ENCODE data around the gene RHBDF1. TPM values are rescaled to one million over a fixed set of nuclear protein-coding genes. Genes with fewer than 3 reads are reported as not detected.
"Not testable (repeated sequence)": the region's sequence is repeated elsewhere in the genome, so short reads cannot be mapped to it uniquely, and the experiment has no call there.

The RHBDF1 gene
- polyA plus RNA-seq, 2 of the 4 experiments (the other 2 are of a cell fraction): 13.5 to 19.2 TPM

- no peak for FAIRE-seq
- Histone ChIP-seq H3K27ac (no peak overlapping the region), H3K4me1 (peaks cover 23% of the 10 kb centered on the region; the same call in 2 of the 3 replicates), H3K9me3 (no peaks in the 10 kb centered on the region), H3K4me2 (no peak overlapping the region), H3K4me3 (no peak overlapping the region)
- no peak for ATAC-seq
- TF ChIP-seq ZFP36 (IDR thresholded peaks at IDR 0.05; ENCODE audit: borderline replicate concordance, partially characterized antibody): no peak
- no peak for TF ChIP-seq ELK1 (IDR thresholded peaks at IDR 0.05; ENCODE audit: low read depth, low read length)
- no peak for TF ChIP-seq SREBF2 (IDR thresholded peaks at IDR 0.05)
- no peak for TF ChIP-seq MYC (IDR thresholded peaks at IDR 0.05; ENCODE audit: borderline replicate concordance, low read length)
- no peak for TF ChIP-seq CBX8 (IDR thresholded peaks at IDR 0.05)
- TF ChIP-seq EHF (CRISPR knock-in tag; IDR thresholded peaks at IDR 0.05): no peak
- TF ChIP-seq HOXB5 (CRISPR knock-in tag; IDR thresholded peaks at IDR 0.05): no peak
- no peak for TF ChIP-seq RCOR1 (IDR thresholded peaks at IDR 0.05; ENCODE audit: low read depth, low read length)
- no peak for TF ChIP-seq KDM5A (IDR thresholded peaks at IDR 0.05)
- no peak for TF ChIP-seq ZSCAN20 (CRISPR knock-in tag; IDR thresholded peaks at IDR 0.05)
- TF ChIP-seq CHD4 (IDR thresholded peaks at IDR 0.05; ENCODE audit: borderline replicate concordance): no peak
- no peak for TF ChIP-seq NFE2L2 (conservative IDR thresholded peaks at IDR 0.05; ENCODE audit: low read length)
- no peak for TF ChIP-seq RARB (CRISPR knock-in tag; IDR thresholded peaks at IDR 0.05)
- no peak for TF ChIP-seq ZC3H11A (IDR thresholded peaks at IDR 0.05)
- ChIA-PET POLR2A (no interaction called here), CTCF (interaction anchor here (0.9 to 2.1 kb wide), 2 partner anchors 49 to 60 kb away, joined by 3 to 4 read pairs; no protein-coding TSS in a partner anchor)
- 90% methylated on average over 7 of the region's 7 CpGs for WGBS (ENCODE audit: missing lambda C conversion rate)
- no peak for DNase-seq (ENCODE audit: low read depth in 1 of 2, low spot score in 1 of 2)
Measured at GRCh38 chr16:47234-47633, 25.2 kb downstream of the RHBDF1 start.

GRCh38 chr16:46510-46909 lies 25.9 kb downstream of the RHBDF1 start:
- H3K4me1 ChIP-seq: peaks cover 19% of the 10 kb centered on the region; the same call in 2 of the 3 replicates
- ATAC-seq; POLR2A ChIA-PET; H3K4me3 ChIP-seq; H3K4me2 ChIP-seq; DNase-seq (ENCODE audit: low read depth in 1 of 2, low spot score in 1 of 2); FAIRE-seq; H3K27ac ChIP-seq; H3K9me3 ChIP-seq: not testable (repeated sequence)
- peak; percentile 82 for TF ChIP-seq ZC3H11A (IDR thresholded peaks at IDR 0.05)
- WGBS (ENCODE audit: missing lambda C conversion rate): 92% methylated on average over 7 of the region's 7 CpGs
- CTCF ChIA-PET: interaction anchor here (0.9 to 2.9 kb wide), 3 partner anchors 19 to 60 kb away, joined by 3 to 14 read pairs (median 4); no protein-coding TSS in a partner anchor

- 56% methylated on average over 5 of the region's 5 CpGs for WGBS (ENCODE audit: missing lambda C conversion rate)
- Histone ChIP-seq H3K4me1 (peaks cover 16% of the 10 kb centered on the region; the same call in 2 of the 3 replicates), H3K4me3 (no peak overlapping the region), H3K27ac (no peak overlapping the region), H3K4me2 (no peak overlapping the region; the same call in 2 of the 3 replicates), H3K9me3 (no peaks in the 10 kb centered on the region)
- ChIA-PET POLR2A (no interaction called here), CTCF (interaction anchor here (0.6 to 2.9 kb wide), 2 partner anchors 20 to 207 kb away, joined by 3 to 14 read pairs; no protein-coding TSS in a partner anchor)
- ATAC-seq (peak in 1 of 2 experiments; percentile 53; a peak in 1 of 6 replicates), FAIRE-seq (no peak), DNase-seq (ENCODE audit: low read depth in 1 of 2, low spot score in 1 of 2) (no peak)
- TF ChIP-seq KDM5A (IDR thresholded peaks at IDR 0.05): no peak
- no peak for TF ChIP-seq JUNB (IDR thresholded peaks at IDR 0.05)
- TF ChIP-seq RFX5 (IDR thresholded peaks at IDR 0.05): no peak
- TF ChIP-seq TFCP2L1 (CRISPR knock-in tag; IDR thresholded peaks at IDR 0.05): no peak
Measured at GRCh38 chr16:45454-45853, 27.0 kb downstream of the RHBDF1 start.

GRCh38 chr16:44655-45054 lies 27.8 kb downstream of the RHBDF1 start:
- CTCF ChIA-PET: interaction anchor here (2.9 to 3.0 kb wide), 2 partner anchors 21 to 52 kb away, joined by 14 to 16 read pairs; no protein-coding TSS in a partner anchor
- no peak for DNase-seq (ENCODE audit: low read depth in 1 of 2, low spot score in 1 of 2)

More at GRCh38 chr16:44655-45054, 27.8 kb downstream of the RHBDF1 start:
- Histone ChIP-seq H3K4me2 (no peak overlapping the region), H3K4me3 (no peak overlapping the region), H3K4me1 (peaks cover 16% of the 10 kb centered on the region; the same call in 2 of the 3 replicates), H3K27ac (no peak overlapping the region), H3K9me3 (no peaks in the 10 kb centered on the region)
- FAIRE-seq (no peak), ATAC-seq (no peak)
- POLR2A ChIA-PET: no interaction called here
- 96% methylated on average over 8 of the region's 8 CpGs for WGBS (ENCODE audit: missing lambda C conversion rate)
- no peak for TF ChIP-seq HMGXB4 (CRISPR knock-in tag; IDR thresholded peaks at IDR 0.05; ENCODE audit: borderline replicate concordance)
- no peak for TF ChIP-seq ATOH8 (CRISPR knock-in tag; IDR thresholded peaks at IDR 0.05; ENCODE audit: low read depth)
- no peak for TF ChIP-seq KDM1A (IDR thresholded peaks at IDR 0.05; ENCODE audit: low read depth)
- no peak for TF ChIP-seq MAZ (IDR thresholded peaks at IDR 0.05; ENCODE audit: borderline replicate concordance, low read depth, low read length)
- no peak for TF ChIP-seq ZC3H11A (IDR thresholded peaks at IDR 0.05)
- TF ChIP-seq BCL3 (IDR thresholded peaks at IDR 0.05): no peak
- TF ChIP-seq TP53 (CRISPR knock-in tag; IDR thresholded peaks at IDR 0.05): no peak
- no peak for TF ChIP-seq PBX3 (IDR thresholded peaks at IDR 0.05)
- no peak for TF ChIP-seq CBX2 (IDR thresholded peaks at IDR 0.05; ENCODE audit: borderline replicate concordance, low read depth)
- no peak for TF ChIP-seq MAFK (IDR thresholded peaks at IDR 0.05; ENCODE audit: partially characterized antibody)
